Activated naive CD4-positive, alpha-beta T cell treated with anti-CD3 and anti-CD28 coated beads, Interleukin-2, amount 50 U/mL, for 24 hours (primary cell): ENCODE data around the gene IL1RAPL2.
"Not testable (repeated sequence)": the region's sequence is repeated elsewhere in the genome, so short reads cannot be mapped to it uniquely, and the experiment has no call there.

Source experiments
- H3K27ac Mint-ChIP-seq: one replicate; pipeline ENCODE4 v1.8.0; 2021; ENCODE audit warnings: mild to moderate bottlenecking, mixed read lengths
- H3K27me3 Mint-ChIP-seq: one replicate; pipeline ENCODE4 v1.8.0; 2021; ENCODE audit warnings: mixed read lengths
- H3K36me3 Mint-ChIP-seq: one replicate; pipeline ENCODE4 v1.8.0; 2021; ENCODE audit warnings: mixed read lengths
- H3K4me1 Mint-ChIP-seq: one replicate; pipeline ENCODE4 v1.8.0; 2021; ENCODE audit warnings: mixed read lengths
- H3K4me3 Mint-ChIP-seq: one replicate; pipeline ENCODE4 v1.8.0; 2021; ENCODE audit warnings: mild to moderate bottlenecking, mixed read lengths
- H3K9me3 Mint-ChIP-seq: one replicate; pipeline ENCODE4 v1.8.0; 2021; ENCODE audit warnings: mixed read lengths

Gene IL1RAPL2

GRCh38 chrX:104565791-104566680 is at the start of gene IL1RAPL2:
Gene IL1RAPL2, plus strand, starts transcription at chrX:104566199.
- Mint-ChIP-seq H3K36me3 (no peaks in the 10 kb centered on the region), H3K27me3 (peaks cover 16% of the 10 kb centered on the region), H3K4me1 (no peaks in the 10 kb centered on the region), H3K4me3 (no peak within 1 kb of the TSS), H3K27ac (no peak within 1 kb of the TSS), H3K9me3 (no peaks in the 10 kb centered on the region)

GRCh38 chrX:104522386-104522785 is 43.6 kb upstream of the IL1RAPL2 start:
- H3K36me3 Mint-ChIP-seq: no peaks in the 10 kb centered on the region
- H3K27ac Mint-ChIP-seq: no peak overlapping the region
- H3K9me3 Mint-ChIP-seq: no peaks in the 10 kb centered on the region
- H3K27me3 Mint-ChIP-seq: peaks cover 3% of the 10 kb centered on the region
- H3K4me1 Mint-ChIP-seq: no peaks in the 10 kb centered on the region
- no peak overlapping the region for H3K4me3 Mint-ChIP-seq

GRCh38 chrX:104523858-104524257 is 42.1 kb upstream of the IL1RAPL2 start:
- Mint-ChIP-seq H3K4me3 (no peak overlapping the region), H3K36me3 (no peaks in the 10 kb centered on the region), H3K27ac (no peak overlapping the region), H3K9me3 (no peaks in the 10 kb centered on the region), H3K27me3 (peaks cover 3% of the 10 kb centered on the region), H3K4me1 (no peaks in the 10 kb centered on the region)

- no peaks in the 10 kb centered on the region for H3K9me3 Mint-ChIP-seq
- no peak overlapping the region for H3K27ac Mint-ChIP-seq
- H3K27me3 Mint-ChIP-seq: no peaks in the 10 kb centered on the region
Measured at GRCh38 chrX:104539081-104539480, 26.9 kb upstream of the IL1RAPL2 start.

GRCh38 chrX:104542447-104542846 is 23.6 kb upstream of the IL1RAPL2 start:
- H3K36me3 Mint-ChIP-seq, H3K4me3 Mint-ChIP-seq, H3K27ac Mint-ChIP-seq, H3K4me1 Mint-ChIP-seq, H3K9me3 Mint-ChIP-seq, H3K27me3 Mint-ChIP-seq: not testable (repeated sequence)

More at GRCh38 chrX:104539081-104539480, 26.9 kb upstream of the IL1RAPL2 start:
- Mint-ChIP-seq H3K4me1 (no peaks in the 10 kb centered on the region), H3K4me3 (no peak overlapping the region), H3K36me3 (no peaks in the 10 kb centered on the region)

- Mint-ChIP-seq H3K27me3 (peaks cover 16% of the 10 kb centered on the region), H3K4me1 (no peaks in the 10 kb centered on the region), H3K4me3 (no peak overlapping the region)
Measured at GRCh38 chrX:104564335-104564734, 1.7 kb upstream of the IL1RAPL2 start.

GRCh38 chrX:104564921-104565703 is 887 bp upstream of the IL1RAPL2 start:
- peaks cover 16% of the 10 kb centered on the region for H3K27me3 Mint-ChIP-seq
- H3K9me3 Mint-ChIP-seq: no peaks in the 10 kb centered on the region
- H3K4me1 Mint-ChIP-seq: no peaks in the 10 kb centered on the region
- no peak overlapping the region for H3K27ac Mint-ChIP-seq
- H3K4me3 Mint-ChIP-seq: no peak overlapping the region
- H3K36me3 Mint-ChIP-seq: no peaks in the 10 kb centered on the region

More at GRCh38 chrX:104564335-104564734, 1.7 kb upstream of the IL1RAPL2 start:
- Mint-ChIP-seq H3K36me3 (no peaks in the 10 kb centered on the region), H3K9me3 (no peaks in the 10 kb centered on the region), H3K27ac (no peak overlapping the region)

GRCh38 chrX:104566681-104567501 is 892 bp downstream of the IL1RAPL2 start:
- Mint-ChIP-seq H3K27me3 (peaks cover 16% of the 10 kb centered on the region), H3K4me1 (no peaks in the 10 kb centered on the region), H3K9me3 (no peaks in the 10 kb centered on the region)

GRCh38 chrX:104567506-104567905 is 1.5 kb downstream of the IL1RAPL2 start:
- Mint-ChIP-seq H3K36me3 (no peaks in the 10 kb centered on the region), H3K27ac (no peak overlapping the region), H3K27me3 (peaks cover 16% of the 10 kb centered on the region), H3K9me3 (no peaks in the 10 kb centered on the region), H3K4me3 (no peak overlapping the region), H3K4me1 (no peaks in the 10 kb centered on the region)

More at GRCh38 chrX:104566681-104567501, 892 bp downstream of the IL1RAPL2 start:
- H3K36me3 Mint-ChIP-seq: no peaks in the 10 kb centered on the region
- no peak overlapping the region for H3K4me3 Mint-ChIP-seq
- H3K27ac Mint-ChIP-seq: no peak overlapping the region

- peaks cover 16% of the 10 kb centered on the region for H3K27me3 Mint-ChIP-seq
- H3K4me1 Mint-ChIP-seq: no peaks in the 10 kb centered on the region
- no peak overlapping the region for H3K4me3 Mint-ChIP-seq
- no peaks in the 10 kb centered on the region for H3K36me3 Mint-ChIP-seq
- H3K9me3 Mint-ChIP-seq: no peaks in the 10 kb centered on the region
- H3K27ac Mint-ChIP-seq: no peak overlapping the region
Measured at GRCh38 chrX:104568304-104568915, 2.4 kb downstream of the IL1RAPL2 start.

GRCh38 chrX:104618106-104618895 is 52.3 kb downstream of the IL1RAPL2 start:
- no peak overlapping the region for H3K4me3 Mint-ChIP-seq
- H3K9me3 Mint-ChIP-seq: no peaks in the 10 kb centered on the region
- no peak overlapping the region for H3K27ac Mint-ChIP-seq
- no peaks in the 10 kb centered on the region for H3K27me3 Mint-ChIP-seq
- H3K4me1 Mint-ChIP-seq: no peaks in the 10 kb centered on the region
- no peaks in the 10 kb centered on the region for H3K36me3 Mint-ChIP-seq

GRCh38 chrX:104621781-104622180 is 55.8 kb downstream of the IL1RAPL2 start:
- Mint-ChIP-seq H3K27me3 (no peaks in the 10 kb centered on the region), H3K9me3 (no peaks in the 10 kb centered on the region), H3K4me1 (no peaks in the 10 kb centered on the region), H3K27ac (no peak overlapping the region), H3K36me3 (no peaks in the 10 kb centered on the region), H3K4me3 (no peak overlapping the region)

- H3K4me3 Mint-ChIP-seq: no peak overlapping the region
- no peak overlapping the region for H3K27ac Mint-ChIP-seq
- no peaks in the 10 kb centered on the region for H3K36me3 Mint-ChIP-seq
- no peaks in the 10 kb centered on the region for H3K9me3 Mint-ChIP-seq
- H3K4me1 Mint-ChIP-seq: no peaks in the 10 kb centered on the region
- no peaks in the 10 kb centered on the region for H3K27me3 Mint-ChIP-seq
Measured at GRCh38 chrX:104641176-104641575, 75.2 kb downstream of the IL1RAPL2 start.

- no peaks in the 10 kb centered on the region for H3K27me3 Mint-ChIP-seq
- H3K4me1 Mint-ChIP-seq: no peaks in the 10 kb centered on the region
- no peak overlapping the region for H3K4me3 Mint-ChIP-seq
- H3K27ac Mint-ChIP-seq: no peak overlapping the region
- H3K9me3 Mint-ChIP-seq: no peaks in the 10 kb centered on the region
- H3K36me3 Mint-ChIP-seq: no peaks in the 10 kb centered on the region
Measured at GRCh38 chrX:104647084-104647483, 81.1 kb downstream of the IL1RAPL2 start.
